Subcutaneous abdominal adipose tissue (tissue), 5 donors: Measurements from ENCODE around the gene TOM1.

Source experiments
- H3K27ac ChIP-seq: one replicate; pipeline ENCODE4 v1.7.0; 2013; ENCODE audit warnings: low read depth, mild to moderate bottlenecking, inconsistent platforms, low read length, moderate library complexity
- H3K27me3 ChIP-seq, 5 donors: one replicate each; pipeline ENCODE4 v1.7.0; 2013; ENCODE audit warnings: low read length in 5 of 5, inconsistent platforms in 1 of 5; ENCODE audit not compliant: control insufficient read depth in 5 of 5, insufficient read depth in 4 of 5
- H3K36me3 ChIP-seq, 5 donors: one replicate each; pipeline ENCODE4 v1.7.0; 2013; ENCODE audit warnings: low read length in 5 of 5; ENCODE audit not compliant: control insufficient read depth in 5 of 5, insufficient read depth in 5 of 5
- H3K4me1 ChIP-seq, 5 donors: one replicate each; pipeline ENCODE4 v1.7.0; 2013; ENCODE audit warnings: low read length in 5 of 5, mild to moderate bottlenecking in 3 of 5, moderate library complexity in 1 of 5; ENCODE audit not compliant: control insufficient read depth in 5 of 5, insufficient read depth in 5 of 5
- H3K4me3 ChIP-seq, 5 donors: one replicate each; pipeline ENCODE4 v1.7.0; 2013; ENCODE audit warnings: low read length in 5 of 5, low read depth in 1 of 5
- H3K9ac ChIP-seq, 5 donors: one replicate each; pipeline ENCODE4 v1.7.0; 2013; ENCODE audit warnings: low read length in 5 of 5, mild to moderate bottlenecking in 4 of 5, moderate library complexity in 3 of 5
- H3K9me3 ChIP-seq, 5 donors: one replicate each; pipeline ENCODE4 v1.7.0; 2013; ENCODE audit warnings: low read length in 5 of 5; ENCODE audit not compliant: control insufficient read depth in 5 of 5
- donor health status: healthy.
- donor health status: healthy.
- donor health status: healthy.
- donor health status: healthy.
- donor health status: healthy.

Gene TOM1

DNA sequence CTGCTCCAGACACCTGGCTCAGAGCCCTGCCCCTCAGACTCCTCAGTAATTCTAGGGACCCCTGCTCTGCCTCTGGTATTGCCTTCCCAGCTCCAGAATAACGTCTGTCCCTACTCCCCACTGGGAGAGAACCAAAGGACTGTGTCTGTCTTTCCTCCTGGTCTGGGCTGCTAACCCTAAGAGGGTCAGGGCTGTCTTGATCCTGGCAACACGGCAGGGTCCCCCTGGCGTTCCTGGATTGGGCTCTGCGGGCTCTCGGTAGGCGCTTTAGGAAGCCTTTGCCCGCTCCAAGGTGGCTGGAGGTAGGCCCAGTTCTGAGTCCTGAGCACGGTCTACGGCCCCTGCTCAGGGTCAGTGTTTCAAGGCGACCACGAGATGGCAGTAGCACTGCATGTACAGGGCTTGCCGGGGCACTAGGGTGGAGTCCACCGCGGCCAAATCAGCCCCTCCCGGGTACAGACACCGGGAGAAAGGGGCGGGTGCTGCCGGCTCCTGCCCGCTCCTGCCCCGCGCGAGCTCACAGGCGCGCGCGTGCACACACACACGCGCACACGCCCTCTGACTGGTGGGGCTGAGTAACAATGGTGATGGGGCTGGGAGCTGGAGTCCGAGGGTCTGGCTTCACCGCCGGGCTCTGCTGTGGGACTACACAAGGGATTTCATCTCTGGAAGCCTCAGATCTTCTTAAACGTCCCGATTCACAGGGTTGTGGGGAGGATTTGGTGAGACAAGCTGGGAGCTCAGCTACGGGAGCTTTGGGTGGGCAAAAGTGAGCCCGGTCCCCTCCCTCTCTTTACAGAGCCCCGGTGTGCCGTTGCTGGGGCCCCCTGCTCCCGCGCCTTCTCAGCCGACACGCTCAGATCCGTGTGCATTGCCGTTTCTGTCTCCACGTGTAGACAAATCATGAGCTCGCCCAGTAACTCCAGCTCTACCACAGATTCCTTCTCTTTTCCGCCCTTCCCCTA is 51.1 kb downstream of the TOM1 start:
- no peaks in the 10 kb centered on the region for H3K9me3 ChIP-seq
- H3K36me3 ChIP-seq, result peaks cover 0 to 29% (median 28%) of the 10 kb centered on the region in 5 donors
- H3K9ac ChIP-seq, result peak overlapping the region; percentile 61 to 84 (median 75)
- peaks cover 3 to 45% (median 33%) of the 10 kb centered on the region in 5 donors for H3K4me1 ChIP-seq
- H3K4me3 ChIP-seq, result peak overlapping the region; percentile 67 to 81 (median 72)
- H3K27ac ChIP-seq, result peak overlapping the region; percentile 76
- no peaks in the 10 kb centered on the region for H3K27me3 ChIP-seq

DNA sequence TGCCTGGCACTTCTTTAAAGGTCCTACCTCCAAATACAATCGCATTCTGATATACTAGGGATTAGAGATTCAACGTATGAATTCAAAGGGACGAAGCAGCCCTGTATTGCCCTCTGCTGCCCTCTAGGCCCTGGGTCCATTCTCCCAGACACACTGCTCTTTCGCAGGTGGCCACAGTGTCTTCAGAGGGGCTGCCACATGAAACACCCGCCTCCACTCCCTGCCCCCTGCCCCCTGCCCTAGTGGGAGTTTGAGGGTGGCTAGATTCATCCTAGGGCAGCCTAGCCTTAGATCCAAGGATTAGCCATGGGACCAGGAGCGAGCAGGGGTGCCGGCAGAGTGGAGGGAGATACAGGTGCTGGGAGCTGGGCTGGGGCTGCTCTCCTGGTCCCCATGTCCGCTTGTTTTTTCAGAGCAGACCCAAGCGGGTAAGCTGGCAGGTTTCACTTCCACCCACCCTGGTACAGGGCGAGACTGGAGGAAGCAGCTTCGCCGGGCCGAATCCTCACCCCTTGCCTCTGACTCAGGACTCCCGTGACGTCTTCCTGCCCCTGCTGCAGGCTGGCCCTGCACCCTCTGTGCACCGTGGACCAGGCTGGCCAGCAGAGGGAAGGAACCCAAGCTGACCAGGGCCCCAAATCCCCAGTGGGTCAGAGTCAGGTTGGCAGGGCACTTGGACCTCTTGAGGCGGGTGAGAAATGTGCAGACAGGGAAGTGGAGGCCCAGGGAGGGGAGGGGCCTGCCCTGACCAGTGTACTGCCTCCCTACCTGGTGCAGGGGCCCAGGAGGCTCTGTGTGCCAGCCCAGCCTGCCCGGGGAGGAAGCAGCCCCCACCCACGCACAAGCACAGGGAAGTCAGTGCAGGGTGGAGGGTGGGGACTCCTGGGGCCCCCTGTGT is 52.8 kb downstream of the TOM1 start:
- no peaks in the 10 kb centered on the region for H3K27me3 ChIP-seq
- peak overlapping the region in 3 of 5 donors; percentile 6 to 62 (median 58) for H3K9ac ChIP-seq
- H3K27ac ChIP-seq, result peak overlapping the region; percentile 30
- H3K9me3 ChIP-seq, result no peaks in the 10 kb centered on the region
- H3K4me1 ChIP-seq, result peaks cover 3 to 47% (median 33%) of the 10 kb centered on the region in 5 donors
- H3K36me3 ChIP-seq, result peaks cover 0 to 14% (median 13%) of the 10 kb centered on the region in 5 donors
- peak overlapping the region in 1 of 5 donors; percentile 19 for H3K4me3 ChIP-seq

- H3K4me3 ChIP-seq, result peak overlapping the region in 1 of 5 donors; percentile 9
- H3K27me3 ChIP-seq, result no peaks in the 10 kb centered on the region
- H3K27ac ChIP-seq, result peak overlapping the region; percentile 23
- H3K36me3 ChIP-seq, result peaks cover 0 to 6% (median 4%) of the 10 kb centered on the region in 5 donors
- H3K4me1 ChIP-seq, result peaks cover 3 to 47% (median 33%) of the 10 kb centered on the region in 5 donors
- H3K9me3 ChIP-seq, result no peaks in the 10 kb centered on the region
- H3K9ac ChIP-seq, result peak overlapping the region in 2 of 5 donors; percentile 6 to 28
Measured at GRCh38 chr22:35353318-35353717, 53.6 kb downstream of the TOM1 start.

- H3K4me3 ChIP-seq, result no peak overlapping the region
- H3K9ac ChIP-seq, result no peak overlapping the region
- no peak overlapping the region for H3K27ac ChIP-seq
- no peaks in the 10 kb centered on the region for H3K27me3 ChIP-seq
- H3K36me3 ChIP-seq, result no peaks in the 10 kb centered on the region
- no peaks in the 10 kb centered on the region for H3K9me3 ChIP-seq
- peaks cover 3 to 47% (median 33%) of the 10 kb centered on the region in 5 donors for H3K4me1 ChIP-seq
Measured at GRCh38 chr22:35354068-35354467, 54.4 kb downstream of the TOM1 start.

DNA sequence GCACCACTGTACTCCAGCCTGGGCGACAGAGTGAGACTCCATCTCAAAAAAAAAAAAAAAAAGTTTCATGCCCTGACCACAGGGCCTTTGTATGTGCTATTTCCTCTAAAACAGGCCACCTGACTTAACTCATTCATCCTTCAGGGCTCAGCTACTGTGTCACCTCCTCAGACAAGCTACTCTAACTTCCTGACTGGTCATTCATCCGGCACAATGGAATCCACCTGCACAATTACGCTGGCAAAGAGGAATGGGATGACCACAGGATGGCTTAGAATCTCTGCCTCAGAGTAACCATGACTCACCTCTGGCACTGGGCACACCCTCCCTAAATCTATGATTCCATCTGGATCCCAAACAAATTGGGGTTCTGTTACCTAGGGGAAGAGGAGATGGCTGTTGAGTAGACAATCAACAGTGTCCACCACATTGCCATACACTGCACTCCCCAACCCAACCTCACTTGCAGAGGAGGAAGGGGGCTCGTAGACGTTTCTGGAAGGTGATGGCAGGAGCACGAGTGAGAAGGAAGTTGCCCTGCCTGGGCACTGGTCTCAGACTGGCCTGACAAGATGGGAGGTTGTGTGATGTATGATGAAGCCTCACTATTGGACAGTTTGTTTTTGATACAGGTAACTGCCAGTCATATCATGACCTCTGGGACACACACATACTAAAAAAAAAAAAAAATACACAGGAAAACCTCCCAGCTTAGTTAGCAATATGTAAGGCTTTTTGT is 58.4 kb downstream of the TOM1 start:
- Histone ChIP-seq H3K4me1 (peaks cover 0 to 14% (median 2%) of the 10 kb centered on the region in 5 donors), H3K4me3 (no peak overlapping the region), H3K27me3 (no peaks in the 10 kb centered on the region), H3K9ac (no peak overlapping the region), H3K36me3 (no peaks in the 10 kb centered on the region), H3K9me3 (no peaks in the 10 kb centered on the region), H3K27ac (no peak overlapping the region)

GRCh38 chr22:35359380-35360065 is 59.8 kb downstream of the TOM1 start:
- no peak overlapping the region for H3K9ac ChIP-seq
- H3K27ac ChIP-seq, result no peak overlapping the region
- no peaks in the 10 kb centered on the region for H3K36me3 ChIP-seq
- peaks cover 0 to 10% (median 0%) of the 10 kb centered on the region in 5 donors for H3K4me1 ChIP-seq
- H3K27me3 ChIP-seq, result no peaks in the 10 kb centered on the region
- no peak overlapping the region for H3K4me3 ChIP-seq
- H3K9me3 ChIP-seq, result no peaks in the 10 kb centered on the region

GRCh38 chr22:35361001-35361558 is 61.4 kb downstream of the TOM1 start:
- peaks cover 0 to 8% (median 0%) of the 10 kb centered on the region in 5 donors for H3K4me1 ChIP-seq
- no peaks in the 10 kb centered on the region for H3K9me3 ChIP-seq
- H3K4me3 ChIP-seq, result no peak overlapping the region
- no peak overlapping the region for H3K27ac ChIP-seq
- H3K9ac ChIP-seq, result no peak overlapping the region
- H3K36me3 ChIP-seq, result no peaks in the 10 kb centered on the region
- no peaks in the 10 kb centered on the region for H3K27me3 ChIP-seq

GRCh38 chr22:35363566-35364086 is 63.9 kb downstream of the TOM1 start:
- Histone ChIP-seq H3K9me3 (no peaks in the 10 kb centered on the region), H3K4me3 (no peak overlapping the region), H3K27me3 (no peaks in the 10 kb centered on the region), H3K36me3 (no peaks in the 10 kb centered on the region), H3K9ac (no peak overlapping the region), H3K4me1 (peaks cover 0 to 17% (median 0%) of the 10 kb centered on the region in 5 donors), H3K27ac (no peak overlapping the region)
